ENCODE results near the gene ZNF106.
A peak's percentile ranks its signal among the peaks of the same experiment; 100 is the strongest.

Gene ZNF106

DNA sequence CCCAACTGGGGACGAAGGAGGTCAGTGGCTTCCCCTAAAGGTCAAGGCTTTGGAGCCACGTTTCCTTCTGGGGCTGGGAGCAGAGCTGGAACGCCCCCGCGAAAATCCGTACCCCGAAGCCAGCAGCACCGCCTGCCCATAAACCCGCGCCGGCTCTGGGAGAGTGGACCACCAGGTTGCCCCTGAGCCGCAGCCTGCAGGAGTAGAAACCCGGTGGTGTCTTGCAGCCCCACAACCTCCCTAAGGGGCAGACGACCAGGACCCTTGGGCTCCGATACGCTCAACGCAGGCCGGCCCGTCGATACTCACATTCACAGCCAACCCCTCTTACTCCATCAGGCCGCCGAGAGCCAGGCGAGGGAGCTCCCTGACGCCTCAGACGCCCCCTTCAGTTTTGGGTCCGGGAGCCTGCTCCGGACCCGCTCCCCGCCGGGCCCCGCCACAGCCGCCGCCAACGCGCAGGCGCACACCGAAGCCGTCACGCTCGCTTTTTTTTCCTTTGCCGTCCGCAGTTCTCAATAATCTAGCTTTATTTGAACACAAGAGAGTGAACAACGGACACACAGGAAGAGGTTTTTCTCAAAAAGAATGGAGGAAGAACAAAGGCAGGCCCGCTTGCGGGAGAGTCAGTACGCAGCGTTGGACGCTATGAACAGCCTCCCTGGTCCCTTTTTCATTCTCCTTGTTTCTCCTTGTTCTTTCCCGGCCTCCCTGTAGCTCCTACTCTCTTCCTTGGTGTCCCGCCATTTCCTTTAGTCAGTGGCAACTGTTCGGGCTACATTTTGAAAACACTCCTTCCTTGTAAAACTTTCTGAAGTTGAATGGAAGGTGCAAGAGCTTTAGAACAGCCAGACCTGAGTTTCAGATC is at the start of gene ZNF106:
ZNF106 (minus strand) TSS at position 471 of the 868 bp plus-strand sequence. CDS start 18,852 bp downstream, outside the sequence.
- peak; percentile 90 for DNase-seq

DNA sequence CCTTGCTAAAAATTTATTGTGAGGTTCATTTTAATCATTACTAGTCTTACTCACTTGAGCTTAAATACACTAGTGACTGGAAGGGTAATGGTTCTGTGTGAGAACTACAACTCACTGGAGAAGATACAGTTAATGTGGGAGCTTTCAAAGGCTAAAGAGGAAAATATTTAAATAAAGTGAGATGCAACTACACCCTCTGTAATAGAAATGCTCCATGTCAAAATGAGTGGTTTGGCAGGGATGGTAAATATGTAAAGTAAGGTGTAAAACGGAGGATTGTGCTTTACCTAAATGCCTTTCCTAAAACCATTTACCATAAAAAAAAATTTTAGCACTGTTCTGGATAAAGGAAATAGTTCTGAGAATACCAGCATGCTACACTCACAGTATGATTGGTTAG is 42.3 kb upstream of the ZNF106 start:
- DNase-seq, result no peak

DNA sequence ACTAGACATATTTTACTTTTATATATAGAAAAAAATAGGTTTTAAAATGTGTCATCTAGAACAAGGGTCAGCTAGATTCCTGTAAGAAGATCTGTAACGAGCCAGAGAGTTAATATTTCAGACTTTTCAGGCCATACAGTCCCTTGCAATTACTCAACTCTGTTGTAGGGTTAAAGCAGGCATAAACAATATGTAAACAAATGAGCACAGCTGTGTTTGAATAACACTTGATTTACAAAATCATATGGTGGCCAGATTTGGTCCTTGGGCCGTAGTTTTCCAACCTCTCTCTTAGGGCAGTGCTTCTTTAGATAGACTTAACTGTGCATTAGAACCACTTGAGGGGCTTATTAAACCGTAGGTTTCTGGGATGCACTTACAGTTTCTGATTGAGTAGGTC is 38.0 kb upstream of the ZNF106 start:
- no peak for DNase-seq

DNA sequence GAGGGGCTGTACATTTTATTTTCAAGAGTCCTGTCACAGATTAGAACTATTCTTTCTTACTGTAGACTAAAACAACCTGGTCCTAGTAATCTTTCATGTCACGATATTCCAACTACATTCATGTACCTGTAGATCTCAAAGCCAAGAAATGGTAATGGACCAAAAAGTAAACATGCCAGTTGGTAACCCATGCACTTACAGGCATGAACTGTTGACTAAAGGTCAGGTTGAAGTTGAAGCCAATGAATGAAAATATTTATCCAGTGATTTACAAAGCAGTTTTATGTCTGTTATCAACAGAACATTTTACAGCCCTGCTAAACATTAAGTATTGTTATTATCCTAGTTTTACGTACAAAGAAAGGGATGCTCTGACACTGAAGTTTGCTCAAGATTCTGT is 32.4 kb upstream of the ZNF106 start:
- DNase-seq, result no peak

DNA sequence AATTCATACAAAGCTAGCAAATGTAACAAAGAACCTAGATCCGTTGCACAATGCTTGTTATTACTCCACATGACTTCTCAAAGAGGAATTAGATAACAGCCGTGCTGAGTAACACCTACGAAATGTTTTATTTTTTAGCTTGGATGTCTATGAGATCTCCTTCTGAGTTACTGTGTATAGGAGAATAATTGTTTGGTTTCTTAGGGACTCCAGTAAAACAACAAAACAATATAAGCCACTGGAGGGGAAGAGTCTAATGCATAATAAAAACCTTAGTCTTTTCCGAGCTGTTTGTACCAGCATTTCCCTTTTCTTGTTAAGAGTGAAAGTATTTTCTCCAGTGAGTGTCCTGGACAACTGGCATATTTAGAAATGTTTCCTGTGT is 20.1 kb upstream of the ZNF106 start:
- no peak for DNase-seq

DNA sequence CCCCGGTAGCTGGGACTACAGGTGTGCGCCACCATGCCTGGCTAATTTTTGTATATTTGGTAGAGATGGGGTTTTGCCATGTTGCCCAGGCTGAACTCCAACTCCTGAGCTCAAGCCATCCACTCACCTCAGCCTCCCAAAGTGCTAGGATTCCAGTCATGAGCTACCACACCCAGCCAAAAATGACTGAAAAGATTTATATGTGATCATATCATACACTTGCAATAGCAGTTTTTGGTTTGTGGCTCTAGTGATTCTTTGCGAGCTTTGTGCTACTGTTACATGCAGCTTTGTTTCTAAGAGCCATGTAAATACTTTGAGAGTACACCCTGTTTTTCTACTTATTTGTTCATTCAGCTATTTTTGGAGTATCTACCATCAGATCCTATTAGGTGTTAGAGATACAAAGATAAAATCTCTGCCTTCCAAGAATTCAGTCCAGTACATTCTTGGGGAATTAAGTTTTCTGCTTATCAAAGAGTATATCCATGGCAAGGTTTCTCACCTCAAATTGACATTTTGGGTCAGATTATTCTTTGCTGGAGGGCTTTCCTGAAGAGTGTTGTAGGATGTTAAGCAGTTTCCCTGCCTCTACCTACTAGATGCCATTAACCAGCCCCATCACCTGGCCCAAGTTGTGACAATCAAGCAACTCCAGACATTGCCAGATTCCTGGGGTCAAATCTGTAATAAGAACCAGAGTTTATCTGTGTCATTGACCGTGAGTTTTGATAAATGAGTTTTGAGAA is 19.5 kb upstream of the ZNF106 start:
- no peak for DNase-seq

DNA sequence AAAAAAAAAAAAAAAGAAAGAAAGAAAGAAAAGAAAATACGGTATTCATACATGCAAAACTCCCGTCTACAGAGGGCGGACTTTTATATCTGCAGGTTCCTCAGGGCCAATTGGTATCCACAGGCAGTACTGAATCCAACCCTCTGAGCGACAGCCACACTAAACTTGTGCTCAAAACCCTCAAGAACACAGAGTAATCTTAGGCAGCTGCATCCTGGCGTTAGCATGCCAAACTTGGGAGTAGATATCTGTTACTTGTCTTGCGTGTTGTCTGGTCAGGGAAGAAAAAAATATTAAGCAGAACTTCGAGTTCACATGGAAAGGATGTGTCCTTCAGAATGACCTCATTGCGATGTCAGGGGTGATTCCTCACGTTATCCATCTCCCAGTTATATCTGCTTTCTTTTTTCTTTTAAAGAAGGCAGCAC is 17.3 kb upstream of the ZNF106 start:
- no peak for DNase-seq

DNA sequence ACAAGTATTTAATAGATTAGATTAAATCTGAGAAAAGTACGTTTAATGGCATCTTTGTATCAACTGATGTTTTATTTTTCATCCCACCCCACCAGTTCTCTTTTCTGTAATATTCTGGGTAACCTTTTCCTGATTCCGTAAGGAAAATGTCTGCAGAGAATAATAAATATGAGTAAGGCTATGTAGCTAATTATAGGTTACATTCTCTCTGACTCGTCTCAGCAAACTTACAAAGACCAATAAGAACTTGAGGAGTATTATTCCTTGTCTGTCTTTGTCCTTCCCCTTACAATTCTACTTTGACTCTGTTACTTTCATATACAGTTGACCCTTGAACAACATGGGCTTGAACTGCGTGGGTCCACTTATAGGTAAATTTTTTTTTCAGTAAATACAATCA is 16.6 kb upstream of the ZNF106 start:
- no peak for DNase-seq

DNA sequence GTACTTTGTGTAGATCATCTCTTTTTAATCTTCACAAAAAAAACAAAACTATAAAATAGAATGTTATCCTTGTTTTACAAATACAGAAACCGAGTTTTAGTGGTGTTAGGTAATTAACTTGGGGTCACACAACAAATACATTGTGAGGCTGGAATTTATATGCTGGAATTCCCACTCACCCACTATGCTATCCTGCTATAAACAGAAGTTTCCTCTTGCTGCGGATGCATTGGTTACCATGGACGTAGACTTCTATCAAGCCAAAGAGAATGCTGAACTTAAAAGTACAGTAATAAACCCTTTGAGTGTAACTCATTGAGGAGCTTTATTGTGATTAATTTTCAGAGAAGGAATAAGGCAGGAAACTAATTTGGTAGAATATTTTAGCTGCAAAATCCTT is 13.7 kb upstream of the ZNF106 start:
- DNase-seq, result no peak

DNA sequence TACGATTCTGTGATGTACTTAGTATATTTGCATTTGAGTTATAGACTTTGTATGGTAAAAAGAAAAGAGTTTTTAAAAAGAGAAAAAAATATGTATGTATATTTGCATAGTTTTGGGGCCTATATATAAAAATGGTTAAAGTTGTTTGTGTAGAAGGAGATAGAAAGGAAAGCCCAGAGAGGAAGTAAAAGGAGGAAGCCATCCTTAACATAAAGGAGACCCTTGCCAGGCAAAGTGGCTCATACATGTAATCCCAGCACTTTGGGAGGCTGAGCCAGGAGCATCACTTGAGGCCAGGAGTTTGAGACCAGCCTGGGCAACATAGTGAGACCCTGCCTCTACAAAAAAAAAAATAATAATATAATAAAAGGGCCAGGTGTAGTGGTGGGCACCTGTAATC is 12.9 kb upstream of the ZNF106 start:
- no peak for DNase-seq

DNA sequence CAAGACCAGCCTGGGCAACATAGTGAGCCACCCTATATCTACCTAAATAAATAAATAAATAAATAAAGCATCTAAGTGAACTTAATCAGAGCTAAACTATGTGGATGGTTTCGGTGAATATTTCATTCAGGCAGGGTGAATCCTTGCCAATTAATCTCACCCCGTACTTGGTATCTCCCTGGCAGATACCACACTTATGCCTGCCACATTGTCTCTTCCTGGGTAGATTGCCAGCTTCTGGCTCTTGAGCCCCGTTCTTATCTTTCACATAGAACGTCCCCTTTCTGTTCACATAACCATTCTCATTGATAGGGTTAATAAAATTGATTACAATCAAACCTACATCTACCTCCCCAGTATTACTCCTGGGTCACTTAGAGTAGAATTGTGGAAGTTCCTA is 11.5 kb upstream of the ZNF106 start:
- no peak for DNase-seq

DNA sequence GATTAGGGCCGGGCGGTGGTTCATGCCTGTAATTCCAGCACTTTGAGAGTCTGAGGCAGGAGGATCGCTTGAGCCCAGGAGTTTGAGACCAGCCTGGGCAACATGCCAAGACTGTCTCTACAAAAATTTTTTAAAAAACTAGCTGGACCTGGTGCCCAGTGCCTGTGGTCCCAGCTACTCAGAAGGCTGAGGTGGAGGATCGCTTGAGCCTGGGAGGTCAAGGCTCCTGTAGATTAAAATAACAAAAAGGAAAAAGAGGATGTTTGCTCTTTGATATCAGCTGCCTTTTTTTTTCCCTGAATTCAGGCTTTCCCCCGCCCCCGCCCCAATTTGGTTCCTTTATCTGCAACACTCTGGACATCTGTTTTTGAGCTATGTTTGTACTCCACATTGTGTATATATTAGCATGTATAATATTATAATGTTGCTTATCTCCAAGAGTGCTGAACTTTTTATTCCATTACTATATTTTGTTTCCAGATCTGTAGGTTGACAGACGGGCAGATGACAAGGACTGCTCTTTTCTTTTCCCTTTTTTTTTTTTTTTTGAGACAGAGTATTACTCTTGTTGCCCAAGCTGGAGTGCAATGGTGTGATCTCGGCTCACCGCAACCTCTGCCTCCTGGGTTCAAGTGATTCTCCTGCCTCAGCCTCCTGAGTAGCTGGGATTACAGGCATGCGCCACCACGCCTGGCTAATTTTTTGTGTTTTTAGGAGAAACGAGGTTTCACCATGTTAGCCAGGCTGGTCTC is 9.1 kb upstream of the ZNF106 start:
- no peak for DNase-seq

DNA sequence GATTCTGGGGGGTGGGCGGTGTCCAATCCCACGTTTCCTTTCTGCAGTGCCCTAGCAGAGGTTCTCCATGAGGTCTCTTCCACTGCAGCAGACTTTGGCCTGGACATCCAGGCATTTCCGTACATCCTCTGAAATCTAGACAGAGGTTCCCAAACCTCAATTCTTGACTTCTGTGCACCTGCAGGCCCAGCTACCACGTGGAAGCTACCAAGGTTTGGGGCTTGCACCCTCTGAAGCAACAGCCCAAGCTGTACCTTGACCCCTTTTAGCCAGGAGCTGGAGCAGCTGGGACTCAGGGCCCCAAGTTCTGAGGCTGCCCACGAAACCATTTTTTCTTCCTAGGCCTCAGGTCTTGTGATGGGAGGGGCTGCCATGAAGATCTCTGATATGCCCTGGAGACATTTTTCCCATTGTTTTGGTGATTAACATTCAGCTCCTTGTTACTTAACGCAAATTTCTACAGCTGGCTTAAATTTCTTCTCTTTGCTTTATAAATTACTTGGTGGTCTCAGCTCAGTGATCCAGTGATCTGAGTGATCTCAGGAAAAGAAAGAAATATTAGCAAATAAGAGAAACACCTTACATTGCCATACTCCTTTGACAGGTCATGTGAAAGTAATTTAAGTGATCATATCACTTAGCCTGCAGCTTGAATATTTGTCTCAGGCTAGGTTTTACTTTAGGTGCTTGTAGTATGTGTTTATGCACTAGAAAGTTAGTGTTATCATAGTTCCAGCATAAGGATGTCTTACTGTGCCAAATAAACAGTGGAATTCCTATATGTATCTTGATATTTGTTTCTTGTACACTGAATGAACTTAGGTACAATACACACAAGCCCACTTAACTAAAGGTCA is 7.5 kb upstream of the ZNF106 start:
- DNase-seq, result no peak

DNA sequence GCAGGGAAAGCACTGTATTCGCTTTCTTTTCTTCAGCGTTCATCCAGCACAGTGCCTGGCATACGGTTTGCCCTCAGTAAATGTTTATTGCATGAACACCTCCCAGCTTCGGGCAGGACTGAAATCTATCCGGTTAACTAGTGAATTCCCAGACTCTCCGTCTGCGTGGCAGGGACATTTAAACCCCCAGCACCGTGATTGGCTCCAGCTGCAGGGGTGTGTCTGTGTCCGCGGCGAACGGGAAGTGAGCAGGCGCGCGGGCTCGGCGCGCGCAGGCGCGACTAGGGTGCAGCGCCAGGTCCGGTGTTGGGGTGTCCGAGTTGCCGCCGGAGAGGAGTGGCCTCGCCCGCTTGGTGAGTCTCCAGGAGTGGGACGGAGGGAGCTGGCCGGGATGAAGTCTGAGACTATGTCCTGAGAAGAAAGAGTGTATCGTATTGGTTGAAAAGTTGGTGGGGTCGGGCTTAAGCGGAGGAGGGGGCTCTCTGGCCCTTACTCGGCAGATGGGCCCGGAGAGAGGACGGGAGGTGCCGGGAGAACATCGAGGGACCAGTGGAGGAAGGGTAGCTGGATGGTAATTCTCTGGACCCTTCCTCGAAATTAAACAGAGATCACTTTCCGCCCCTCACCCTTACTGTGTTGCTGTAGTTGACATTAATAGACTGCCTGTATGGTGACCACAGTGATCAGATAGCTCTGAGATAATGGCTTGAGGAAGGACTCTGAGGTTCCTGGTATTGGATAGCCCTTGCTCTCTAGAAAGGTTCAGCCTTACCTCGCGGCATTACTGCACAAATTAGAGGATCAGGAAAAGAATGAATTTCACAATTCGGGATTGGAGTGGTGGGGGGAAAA is 4.6 kb upstream of the ZNF106 start, which contains the start of gene SNAP23:
SNAP23 (plus strand) TSS at position 274 of the 852 bp plus-strand sequence. CDS start 16,213 bp downstream, outside the sequence.
- DNase-seq, result peak; percentile 81

DNA sequence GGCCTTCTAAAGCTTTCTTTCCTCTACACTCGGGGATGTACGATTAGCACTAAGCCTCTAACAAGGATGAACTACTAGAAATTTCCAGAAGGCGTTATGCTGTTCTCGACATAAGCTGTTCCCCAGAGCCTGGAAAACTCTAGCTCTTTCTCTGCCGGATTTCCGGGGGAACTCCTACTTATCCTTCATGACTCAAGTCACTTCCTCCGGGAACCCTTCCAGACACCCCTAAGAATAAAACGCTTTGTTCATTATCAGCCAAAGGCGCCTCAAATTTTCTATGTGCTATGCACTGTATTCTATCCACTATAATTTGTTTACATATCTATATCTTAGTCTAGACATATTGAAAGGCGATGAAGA is 4.0 kb upstream of the ZNF106 start:
- peak; percentile 3 for DNase-seq

DNA sequence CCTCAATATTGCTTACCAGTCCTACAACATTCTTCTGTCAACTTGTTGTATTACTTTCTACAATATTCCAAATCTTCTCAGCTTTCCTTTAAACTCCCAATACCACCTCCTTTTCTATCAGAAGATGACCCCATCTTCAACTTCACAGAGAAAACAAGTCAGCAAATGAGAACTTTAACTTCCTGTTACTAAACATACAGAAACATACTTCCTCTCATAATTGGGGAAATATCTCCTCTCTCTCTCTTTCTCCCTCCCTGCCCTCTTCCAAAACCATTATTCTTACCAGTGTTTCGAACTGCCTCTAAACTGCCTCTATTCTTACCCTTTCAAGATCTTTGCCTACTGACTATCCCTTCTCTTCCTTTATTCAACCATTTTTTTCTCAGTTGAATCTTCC is 2.7 kb upstream of the ZNF106 start:
- no peak for DNase-seq

DNA sequence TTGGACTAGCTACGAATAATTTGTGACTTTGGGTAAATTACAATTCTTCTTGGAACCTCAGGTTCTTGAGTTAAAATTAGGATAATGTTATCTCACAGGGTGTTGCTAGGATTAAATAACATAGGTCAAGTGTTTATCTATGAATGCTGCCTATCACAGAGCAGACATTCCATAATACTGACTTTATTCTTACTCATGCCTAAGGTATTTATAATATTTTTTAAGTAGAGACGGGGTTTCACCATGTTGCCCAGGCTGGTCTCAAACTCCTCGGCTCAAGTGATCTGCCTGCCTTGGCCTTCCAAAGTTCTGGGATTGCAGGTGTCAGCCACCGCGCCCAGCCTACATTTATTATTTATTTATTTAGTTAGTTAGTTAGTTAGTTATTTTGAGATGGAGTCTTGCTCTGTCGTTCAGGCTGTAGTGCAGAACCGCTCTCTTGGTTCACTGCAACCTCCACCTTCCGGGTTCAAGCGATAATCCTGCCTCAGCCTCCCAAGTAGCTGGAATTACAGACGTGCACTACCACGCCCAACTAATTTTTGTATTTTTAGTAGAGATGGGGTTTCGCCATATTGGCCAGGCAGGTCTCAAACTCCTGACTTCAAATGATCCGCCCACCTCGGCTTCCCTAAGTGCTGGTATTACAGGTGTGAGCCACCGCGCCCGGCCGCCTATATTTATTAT is 741 bp upstream of the ZNF106 start:
- DNase-seq, result no peak

DNA sequence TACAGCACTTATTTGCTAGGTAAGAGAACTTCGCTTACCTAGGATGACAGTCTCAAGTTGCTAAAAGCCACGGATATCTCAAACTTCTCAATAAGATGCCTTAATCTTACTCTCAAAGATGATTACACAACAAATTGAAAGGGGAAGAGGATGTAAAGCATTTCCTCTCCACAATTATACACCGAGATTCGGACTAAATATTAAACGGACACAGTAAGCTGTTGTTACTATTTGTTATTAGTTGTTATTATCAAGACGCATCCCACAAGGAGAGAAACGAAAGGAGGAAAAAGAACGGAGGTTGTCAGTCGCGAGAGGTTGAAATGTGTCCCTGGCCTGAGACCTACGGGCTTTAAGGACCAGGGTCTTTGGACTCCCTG is 660 bp downstream of the ZNF106 start:
- DNase-seq, result no peak

DNA sequence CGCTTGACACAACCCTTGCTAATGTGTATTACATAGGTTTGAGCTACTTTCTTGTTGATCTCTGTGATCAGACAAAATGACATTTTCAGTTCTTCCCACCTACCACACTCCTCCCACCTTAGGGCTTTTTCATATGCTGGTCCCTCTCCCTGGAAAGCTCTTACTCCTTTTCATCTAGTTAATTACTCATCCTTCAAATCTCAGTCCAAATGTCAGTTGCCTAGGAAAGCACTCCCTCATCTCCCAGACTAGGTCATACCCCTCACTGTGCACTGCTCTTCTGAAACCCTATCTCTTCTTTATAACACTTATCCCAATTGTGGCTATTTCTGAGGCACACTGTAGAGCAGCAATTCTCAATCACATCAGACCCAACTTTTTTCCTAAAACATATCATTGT is 7.3 kb downstream of the ZNF106 start:
- DNase-seq, result no peak

DNA sequence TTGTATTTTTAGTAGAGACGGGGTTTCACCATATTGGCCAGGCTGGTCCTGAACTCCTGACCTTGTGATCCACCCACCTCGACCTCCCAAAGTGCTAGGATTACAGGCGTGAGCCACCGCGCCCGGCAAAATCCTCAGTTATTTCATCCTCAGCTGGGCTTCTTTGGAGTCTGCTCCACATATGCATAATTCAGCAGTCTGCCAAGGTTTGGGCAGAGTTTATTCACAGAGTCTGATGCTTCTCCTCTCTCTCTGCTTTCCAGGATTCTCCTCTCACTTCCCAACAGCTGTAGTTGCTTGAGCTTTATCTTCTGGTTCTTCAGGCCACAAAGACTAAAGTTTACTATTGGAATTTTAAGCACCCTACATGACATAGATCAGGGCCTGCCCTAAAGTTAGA is 8.2 kb downstream of the ZNF106 start:
- no peak for DNase-seq

DNA sequence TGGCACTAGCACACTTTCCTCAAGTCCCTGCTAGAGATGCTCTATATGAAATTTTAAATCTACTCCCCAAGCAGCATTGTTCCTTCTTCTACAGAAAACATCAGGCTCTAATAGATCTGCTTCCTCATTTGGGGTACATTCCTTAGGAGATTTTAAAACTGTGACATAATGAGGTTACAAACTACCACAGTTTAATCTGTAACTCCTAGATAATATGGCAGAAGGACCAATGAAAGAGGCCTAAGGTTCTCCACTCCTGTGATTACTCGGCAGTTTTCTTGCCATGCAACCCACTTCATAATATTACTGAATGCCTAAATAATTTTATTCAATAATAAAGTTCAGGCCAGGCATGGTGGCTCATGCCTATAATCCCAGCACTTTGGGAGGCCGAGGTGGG is 16.1 kb downstream of the ZNF106 start:
- DNase-seq, result no peak

Measured in NCI-H774 (cell line).